SK-N-SH (cell line): ENCODE measurements around the gene PCDHGA2. TPM values are rescaled to one million over a fixed set of nuclear protein-coding genes. Genes with fewer than 3 reads are reported as not detected.
"Not testable (repeated sequence)": the region's sequence is repeated elsewhere in the genome, so short reads cannot be mapped to it uniquely, and the experiment has no call there.

Experiments
- CTCF ChIA-PET: fragments of 300-600, 350-600 bp; formaldehyde crosslinking; extraction: SDS; loops from one replicate; lab custom pipeline; 2021; lab: Yijun Ruan, JAX
- POLR2A ChIA-PET: fragments of 350-600 bp; sonication (Branson Sonifier 250); formaldehyde crosslinking; extraction: SDS; loops from one replicate; lab custom pipeline; 2020; ENCODE audit warnings: antibody characterized with exemption, inconsistent platforms; lab: Yijun Ruan, JAX
- DNase-seq: peaks from one replicate; pipeline ENCODE4 v3.0.0; 2012
- H2AFZ ChIP-seq: fragments of 200-600 bp; sonication (generic); 2 replicates; pipeline ENCODE4 v1.8.1; 2016; ENCODE audit warnings: antibody characterized with exemption, mild to moderate bottlenecking, low read depth
- H3F3A ChIP-seq: fragments of 200-600 bp; sonication (generic); replicated peaks from 2 replicates; pipeline ENCODE3; 2016; ENCODE audit warnings: antibody characterized with exemption, mild to moderate bottlenecking; ENCODE audit not compliant: insufficient read depth
- H3K27ac ChIP-seq, 2 experiments: fragments of 200-500 bp in 1 of 2; fragments of 200-600 bp in 1 of 2; sonication (Bioruptor generic) in 1 of 2; sonication (generic), shearing (Covaris generic) in 1 of 2; 2 replicates each; pipeline versions ENCODE4 v1.5.1 to v1.6.1; 2014 to 2016; ENCODE audit warnings: low read depth in 2 of 2, inconsistent platforms in 1 of 2, low read length in 1 of 2, mild to moderate bottlenecking in 1 of 2, mixed read lengths in 1 of 2
- H3K27me3 ChIP-seq: fragments of 200-600 bp; sonication (generic), shearing (Covaris generic); 2 replicates; pipeline ENCODE4 v1.6.1; 2016; ENCODE audit warnings: mixed run types; ENCODE audit not compliant: insufficient read depth
- H3K36me3 ChIP-seq, 2 experiments: fragments of 200-500 bp in 1 of 2; fragments of 200-600 bp in 1 of 2; sonication (Bioruptor generic) in 1 of 2; sonication (generic) in 1 of 2; replicated peaks in 1 of 2; 2 replicates each; pipeline versions ENCODE3 to v1.5.1; 2014 to 2016; ENCODE audit warnings: low read length in 1 of 2, mild to moderate bottlenecking in 1 of 2; ENCODE audit not compliant: insufficient read depth in 2 of 2, control insufficient read depth in 1 of 2
- H3K4me1 ChIP-seq, 2 experiments: fragments of 200-500 bp in 1 of 2; fragments of 200-600 bp in 1 of 2; sonication (Bioruptor generic) in 1 of 2; sonication (generic), shearing (Covaris generic) in 1 of 2; 2 replicates each; pipeline versions ENCODE4 v1.5.1 to v1.6.1; 2014 to 2016; ENCODE audit warnings: low read depth in 1 of 2, low read length in 1 of 2, mixed run types in 1 of 2; ENCODE audit not compliant: insufficient read depth in 2 of 2, control insufficient read depth in 1 of 2
- H3K4me2 ChIP-seq: fragments of 200-600 bp; sonication (generic), shearing (Covaris generic); 2 replicates; pipeline ENCODE4 v1.6.1; 2017; ENCODE audit warnings: mixed run types
- H3K4me3 ChIP-seq, 2 experiments: fragments of 200-500 bp in 1 of 2; fragments of 200-600 bp in 1 of 2; sonication (Bioruptor generic) in 1 of 2; sonication (generic), shearing (Covaris generic) in 1 of 2; 2 replicates each; pipeline versions ENCODE4 v1.5.1 to v1.8.1; 2014 to 2016; ENCODE audit warnings: low read depth in 2 of 2, inconsistent platforms in 1 of 2, low read length in 1 of 2, mild to moderate bottlenecking in 1 of 2, mixed read lengths in 1 of 2, moderate library complexity in 1 of 2
- H3K79me2 ChIP-seq: fragments of 200-600 bp; sonication (generic); 2 replicates; pipeline ENCODE4 v1.8.1; 2017; ENCODE audit warnings: mild to moderate bottlenecking; ENCODE audit not compliant: insufficient read depth
- H3K9ac ChIP-seq: fragments of 200-600 bp; sonication (generic); 2 replicates; pipeline ENCODE4 v1.6.1; 2017; ENCODE audit warnings: mixed run types
- H3K9me2 ChIP-seq: fragments of 200-600 bp; sonication (generic); 2 replicates; pipeline ENCODE4 v1.6.1; 2017; ENCODE audit warnings: mixed run types
- H3K9me3 ChIP-seq: fragments of 200-600 bp; sonication (generic); 2 replicates; pipeline ENCODE4 v1.6.1; 2017; ENCODE audit warnings: mixed run types, mild to moderate bottlenecking, moderate library complexity
- H4K20me1 ChIP-seq: fragments of 200-600 bp; sonication (generic); 2 replicates; pipeline ENCODE4 v1.6.1; 2017; ENCODE audit warnings: mild to moderate bottlenecking, mixed run types; ENCODE audit not compliant: insufficient read depth
- NFIC ChIP-seq: IDR thresholded peaks from 2 replicates; pipeline ENCODE4 v1.4.0; 2012; ENCODE audit warnings: borderline replicate concordance
- NRF1 ChIP-seq: IDR thresholded peaks from 2 replicates; pipeline ENCODE4 v1.6.1; 2012; ENCODE audit warnings: low read depth, mild to moderate bottlenecking, low read length
- RAD21 ChIP-seq: IDR thresholded peaks from 2 replicates; pipeline ENCODE4 v1.6.1; 2012; ENCODE audit warnings: mild to moderate bottlenecking, low read length
- RXRA ChIP-seq: IDR thresholded peaks from 2 replicates; pipeline ENCODE4 v1.4.0; 2012; ENCODE audit warnings: low read depth, mild to moderate bottlenecking, borderline replicate concordance
- WGBS: methylation state at CpG from one replicate; pipeline ENCODE4 v1.1.6; 2017; ENCODE audit warnings: low lambda C conversion rate; 5-methylcytosine and 5-hydroxymethylcytosine counted together
- polyA plus RNA-seq, 3 experiments: library from polyadenylated mRNA; depleted of rRNA; stranded (reverse); fragments of >200 nt; gene quantifications; 2 replicates each; pipeline ENCODE4 v1.2.3, GENCODE V29; 2012
- TF ChIP-seq, protein P1 (sequence below): IDR thresholded peaks from 2 replicates; pipeline ENCODE4 v1.6.1; 2012; ENCODE audit warnings: mild to moderate bottlenecking, low read depth, low read length, moderate library complexity
- TF ChIP-seq, protein P2 (sequence below): IDR thresholded peaks from 2 replicates; pipeline ENCODE4 v1.4.0; 2012; ENCODE audit warnings: low read depth, borderline replicate concordance
- TF ChIP-seq, protein P3 (sequence below): fragments of 200-600 bp; sonication (generic); IDR thresholded peaks from 2 replicates; pipeline ENCODE4 v1.6.1; 2017; ENCODE audit warnings: antibody characterized with exemption, mild to moderate bottlenecking, moderate library complexity

PCDHGA2 gene
- polyA plus RNA-seq, 1 of the 3 experiments (the other 2 are of a cell fraction), result 1.4 TPM

DNA sequence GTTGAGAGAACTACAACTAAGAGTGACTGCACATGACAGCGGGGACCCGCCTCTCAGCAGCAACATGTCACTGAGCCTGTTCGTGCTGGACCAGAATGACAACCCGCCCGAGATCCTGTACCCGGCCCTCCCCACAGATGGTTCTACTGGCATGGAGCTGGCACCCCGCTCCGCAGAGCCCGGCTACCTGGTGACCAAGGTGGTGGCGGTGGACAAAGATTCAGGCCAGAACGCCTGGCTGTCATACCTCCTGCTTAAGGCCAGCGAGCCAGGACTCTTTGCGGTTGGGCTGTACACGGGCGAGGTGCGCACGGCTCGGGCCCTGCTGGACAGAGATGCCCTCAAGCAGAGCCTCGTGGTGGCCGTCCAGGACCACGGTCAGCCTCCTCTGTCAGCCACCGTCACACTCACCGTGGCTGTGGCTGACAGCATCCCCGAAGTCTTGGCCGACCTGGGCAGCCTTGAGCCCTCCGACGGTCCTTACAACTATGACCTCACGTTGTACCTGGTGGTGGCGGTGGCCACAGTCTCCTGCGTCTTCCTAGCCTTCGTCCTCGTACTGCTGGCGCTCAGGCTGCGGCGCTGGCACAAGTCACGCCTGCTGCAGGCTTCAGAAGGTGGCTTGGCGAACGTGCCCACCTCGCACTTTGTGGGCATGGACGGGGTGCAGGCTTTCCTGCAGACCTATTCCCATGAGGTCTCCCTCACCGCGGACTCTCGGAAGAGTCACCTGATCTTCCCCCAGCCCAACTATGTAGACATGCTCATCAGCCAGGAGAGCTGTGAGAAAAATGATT is 46.1 kb downstream of the PCDHGA2 start (continued):
- TF ChIP-seq, protein P1, sequence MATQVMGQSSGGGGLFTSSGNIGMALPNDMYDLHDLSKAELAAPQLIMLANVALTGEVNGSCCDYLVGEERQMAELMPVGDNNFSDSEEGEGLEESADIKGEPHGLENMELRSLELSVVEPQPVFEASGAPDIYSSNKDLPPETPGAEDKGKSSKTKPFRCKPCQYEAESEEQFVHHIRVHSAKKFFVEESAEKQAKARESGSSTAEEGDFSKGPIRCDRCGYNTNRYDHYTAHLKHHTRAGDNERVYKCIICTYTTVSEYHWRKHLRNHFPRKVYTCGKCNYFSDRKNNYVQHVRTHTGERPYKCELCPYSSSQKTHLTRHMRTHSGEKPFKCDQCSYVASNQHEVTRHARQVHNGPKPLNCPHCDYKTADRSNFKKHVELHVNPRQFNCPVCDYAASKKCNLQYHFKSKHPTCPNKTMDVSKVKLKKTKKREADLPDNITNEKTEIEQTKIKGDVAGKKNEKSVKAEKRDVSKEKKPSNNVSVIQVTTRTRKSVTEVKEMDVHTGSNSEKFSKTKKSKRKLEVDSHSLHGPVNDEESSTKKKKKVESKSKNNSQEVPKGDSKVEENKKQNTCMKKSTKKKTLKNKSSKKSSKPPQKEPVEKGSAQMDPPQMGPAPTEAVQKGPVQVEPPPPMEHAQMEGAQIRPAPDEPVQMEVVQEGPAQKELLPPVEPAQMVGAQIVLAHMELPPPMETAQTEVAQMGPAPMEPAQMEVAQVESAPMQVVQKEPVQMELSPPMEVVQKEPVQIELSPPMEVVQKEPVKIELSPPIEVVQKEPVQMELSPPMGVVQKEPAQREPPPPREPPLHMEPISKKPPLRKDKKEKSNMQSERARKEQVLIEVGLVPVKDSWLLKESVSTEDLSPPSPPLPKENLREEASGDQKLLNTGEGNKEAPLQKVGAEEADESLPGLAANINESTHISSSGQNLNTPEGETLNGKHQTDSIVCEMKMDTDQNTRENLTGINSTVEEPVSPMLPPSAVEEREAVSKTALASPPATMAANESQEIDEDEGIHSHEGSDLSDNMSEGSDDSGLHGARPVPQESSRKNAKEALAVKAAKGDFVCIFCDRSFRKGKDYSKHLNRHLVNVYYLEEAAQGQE, result no peak
- TF ChIP-seq RAD21 (no peak), NFIC (no peak), NRF1 (no peak), RXRA (no peak)
- TF ChIP-seq, protein P2, sequence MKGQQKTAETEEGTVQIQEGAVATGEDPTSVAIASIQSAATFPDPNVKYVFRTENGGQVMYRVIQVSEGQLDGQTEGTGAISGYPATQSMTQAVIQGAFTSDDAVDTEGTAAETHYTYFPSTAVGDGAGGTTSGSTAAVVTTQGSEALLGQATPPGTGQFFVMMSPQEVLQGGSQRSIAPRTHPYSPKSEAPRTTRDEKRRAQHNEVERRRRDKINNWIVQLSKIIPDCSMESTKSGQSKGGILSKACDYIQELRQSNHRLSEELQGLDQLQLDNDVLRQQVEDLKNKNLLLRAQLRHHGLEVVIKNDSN, result no peak

DNA sequence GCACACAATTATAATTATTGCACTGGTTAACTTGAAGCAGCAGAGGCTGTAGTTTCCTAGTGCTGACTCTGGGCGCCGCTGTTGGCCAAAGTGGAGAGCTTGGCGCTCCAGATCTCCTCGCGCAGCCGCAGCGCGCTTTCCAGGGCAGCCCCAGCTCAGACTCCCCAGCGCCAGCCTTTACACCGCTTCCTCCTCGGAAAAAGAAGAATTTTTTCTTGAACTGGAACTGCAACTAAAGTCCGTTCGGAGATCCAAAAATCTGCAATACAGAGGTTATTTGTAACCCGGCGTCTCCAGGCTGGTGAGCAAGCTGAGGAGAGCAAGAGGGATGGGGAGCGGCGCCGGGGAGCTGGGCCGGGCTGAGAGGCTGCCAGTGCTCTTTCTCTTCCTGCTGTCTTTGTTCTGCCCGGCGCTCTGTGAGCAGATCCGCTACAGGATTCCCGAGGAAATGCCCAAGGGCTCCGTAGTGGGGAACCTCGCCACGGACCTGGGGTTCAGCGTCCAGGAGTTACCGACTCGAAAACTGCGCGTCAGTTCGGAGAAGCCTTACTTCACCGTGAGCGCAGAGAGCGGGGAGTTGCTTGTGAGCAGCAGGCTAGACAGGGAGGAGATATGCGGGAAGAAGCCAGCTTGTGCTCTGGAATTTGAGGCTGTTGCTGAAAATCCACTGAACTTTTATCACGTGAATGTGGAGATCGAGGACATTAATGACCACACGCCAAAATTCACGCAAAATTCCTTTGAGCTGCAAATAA is 49.2 kb downstream of the PCDHGA2 start, which contains the start of gene PCDHGB4:
Gene PCDHGB4, plus strand, starts transcription at position 142 of the 755 bp plus-strand sequence. Its CDS starts 187 bp downstream, at position 329.
- 80% methylated on average over 21 of the region's 40 CpGs for WGBS
- DNase-seq, result not testable (repeated sequence)

More for the DNA sequence above, 49.2 kb downstream of the PCDHGA2 start, which contains the start of gene PCDHGB4:
- TF ChIP-seq, protein P3, sequence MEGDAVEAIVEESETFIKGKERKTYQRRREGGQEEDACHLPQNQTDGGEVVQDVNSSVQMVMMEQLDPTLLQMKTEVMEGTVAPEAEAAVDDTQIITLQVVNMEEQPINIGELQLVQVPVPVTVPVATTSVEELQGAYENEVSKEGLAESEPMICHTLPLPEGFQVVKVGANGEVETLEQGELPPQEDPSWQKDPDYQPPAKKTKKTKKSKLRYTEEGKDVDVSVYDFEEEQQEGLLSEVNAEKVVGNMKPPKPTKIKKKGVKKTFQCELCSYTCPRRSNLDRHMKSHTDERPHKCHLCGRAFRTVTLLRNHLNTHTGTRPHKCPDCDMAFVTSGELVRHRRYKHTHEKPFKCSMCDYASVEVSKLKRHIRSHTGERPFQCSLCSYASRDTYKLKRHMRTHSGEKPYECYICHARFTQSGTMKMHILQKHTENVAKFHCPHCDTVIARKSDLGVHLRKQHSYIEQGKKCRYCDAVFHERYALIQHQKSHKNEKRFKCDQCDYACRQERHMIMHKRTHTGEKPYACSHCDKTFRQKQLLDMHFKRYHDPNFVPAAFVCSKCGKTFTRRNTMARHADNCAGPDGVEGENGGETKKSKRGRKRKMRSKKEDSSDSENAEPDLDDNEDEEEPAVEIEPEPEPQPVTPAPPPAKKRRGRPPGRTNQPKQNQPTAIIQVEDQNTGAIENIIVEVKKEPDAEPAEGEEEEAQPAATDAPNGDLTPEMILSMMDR, result peak; percentile 8; the same call in 1 of the 2 replicates
- CTCF ChIA-PET, result interaction anchor here (2.0 kb wide), 1 partner anchor 170 kb away, joined by 5 read pairs; no protein-coding TSS in a partner anchor
- H3K4me2 ChIP-seq, H3K4me1 ChIP-seq, H3K9ac ChIP-seq, H3K9me2 ChIP-seq, H3K79me2 ChIP-seq, H2AFZ ChIP-seq, H4K20me1 ChIP-seq, H3F3A ChIP-seq, H3K27me3 ChIP-seq, H3K9me3 ChIP-seq, POLR2A ChIA-PET, H3K4me3 ChIP-seq, H3K27ac ChIP-seq: not testable (repeated sequence)
- H3K36me3 ChIP-seq, result peaks cover 0 to 13% of the 10 kb centered on the region in 2 experiments
